HG03060 (cell line): ENCODE measurements around the gene VGF.
"Not testable (repeated sequence)": the region's sequence is repeated elsewhere in the genome, so short reads cannot be mapped to it uniquely, and the experiment has no call there.

Source experiments
- ATAC-seq: cut with Tn5 transposase; IDR thresholded peaks from one replicate; pipeline ENCODE4 v1.9.1; 2021; ENCODE audit warnings: low read depth, moderate number of reproducible peaks; ENCODE audit not compliant: unreplicated experiment

Gene VGF

GRCh38 chr7:101165075-101165957 is at the start of gene VGF:
TSS of gene VGF (minus strand) at chr7:101165569. CDS start at chr7:101164843, 726 bp downstream.
- peak; percentile 47 for ATAC-seq

- no peak for ATAC-seq
These were observed 46.6 kb upstream of the VGF start for GRCh38 chr7:101212014-101212413.

GRCh38 chr7:101211501-101211900 is 46.1 kb upstream of the VGF start:
- ATAC-seq = no peak

- ATAC-seq = no peak
These were observed 44.8 kb upstream of the VGF start for GRCh38 chr7:101210143-101210542.

- no peak for ATAC-seq
These were observed 43.4 kb upstream of the VGF start for GRCh38 chr7:101208794-101209193.

- ATAC-seq = no peak
These were observed 42.1 kb upstream of the VGF start for GRCh38 chr7:101207459-101207858.

GRCh38 chr7:101206665-101207042 is 41.3 kb upstream of the VGF start:
- ATAC-seq = no peak

- no peak for ATAC-seq
These were observed 40.7 kb upstream of the VGF start for GRCh38 chr7:101205901-101206664.

- ATAC-seq = not testable (repeated sequence)
These were observed 38.7 kb upstream of the VGF start for GRCh38 chr7:101203740-101204738.

- no peak for ATAC-seq
These were observed 37.2 kb upstream of the VGF start for GRCh38 chr7:101202603-101202918.

- no peak for ATAC-seq
These were observed 36.6 kb upstream of the VGF start for GRCh38 chr7:101201695-101202602.

- ATAC-seq = no peak
These were observed 35.7 kb upstream of the VGF start, which contains the start of gene MOGAT3 for GRCh38 chr7:101200862-101201599. TSS of gene MOGAT3 (minus strand) at chr7:101201036. CDS start at chr7:101200854, 182 bp downstream.

GRCh38 chr7:101200504-101200861 is 35.1 kb upstream of the VGF start:
- no peak for ATAC-seq

- not testable (repeated sequence) for ATAC-seq
These were observed 34.2 kb upstream of the VGF start for GRCh38 chr7:101199522-101199921.

GRCh38 chr7:101198476-101198875 is 33.1 kb upstream of the VGF start:
- ATAC-seq = no peak

- ATAC-seq = no peak
These were observed 32.6 kb upstream of the VGF start for GRCh38 chr7:101197991-101198390.

GRCh38 chr7:101195884-101196283 is 30.5 kb upstream of the VGF start:
- ATAC-seq = no peak

GRCh38 chr7:101189109-101189508 is 23.7 kb upstream of the VGF start:
- ATAC-seq = no peak
